ENCODE results near the gene STPG1. TPM values are rescaled to one million over a fixed set of nuclear protein-coding genes. Genes with fewer than 3 reads are reported as not detected.
A peak's percentile ranks its signal among the peaks of the same experiment; 100 is the strongest.

The STPG1 gene
- total and polyA plus RNA-seq, 2 donors from 2014 or later = 10.6 to 12.2 TPM

DNA sequence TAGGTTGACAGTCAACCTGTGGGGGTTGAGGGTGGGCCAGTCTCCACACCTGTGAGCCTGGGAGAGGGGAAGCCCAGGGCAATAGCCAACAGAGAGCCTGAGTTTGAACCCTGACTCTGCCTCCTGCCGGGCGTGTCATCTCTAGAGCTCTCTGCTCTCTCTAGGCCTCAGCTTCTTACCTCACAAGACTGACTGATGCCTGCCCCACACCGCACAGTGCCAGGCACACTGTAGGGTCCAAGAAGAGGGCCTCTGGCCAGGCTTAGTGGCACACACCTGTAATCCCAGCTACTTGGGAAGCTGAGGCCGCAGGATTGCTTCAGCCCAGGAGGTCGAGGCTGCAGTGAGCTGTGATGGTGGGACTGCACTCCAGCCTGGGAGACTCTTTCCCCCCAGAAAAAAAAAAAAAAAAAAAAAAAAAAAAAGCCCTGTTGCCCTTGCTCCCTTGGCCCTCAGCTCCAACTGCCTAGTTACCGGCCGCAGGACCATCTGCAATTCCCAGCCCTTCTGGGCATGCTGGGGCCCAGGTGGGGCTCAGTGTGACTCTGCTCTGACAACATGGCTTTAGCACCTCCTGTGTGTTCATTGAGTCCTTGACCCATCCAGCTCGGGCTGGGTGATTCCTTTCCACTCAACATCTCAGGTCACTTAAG is 69.4 kb downstream of the STPG1 start:
- H3K4me1 ChIP-seq (ENCODE audit: control insufficient read depth in 2 of 3, insufficient read depth in 2 of 3, low read depth in 1 of 3, low read length in 3 of 3) = no peaks in the 10 kb centered on the region
- H3K9ac ChIP-seq (ENCODE audit: low read length in 3 of 3) = no peak overlapping the region
- intact Hi-C loops (cut with DNase I) = no loop called here
- DNase-seq (peak in 1 of 5 donors; percentile 41), FAIRE-seq (no peak)
- no peaks in the 10 kb centered on the region for H3K9me3 ChIP-seq (ENCODE audit: control insufficient read depth in 2 of 3, insufficient read depth in 1 of 3, low read length in 3 of 3)
- H3K36me3 ChIP-seq (ENCODE audit: control insufficient read depth in 2 of 3, insufficient read depth in 3 of 3, low read length in 3 of 3) = no peaks in the 10 kb centered on the region
- H3K27ac ChIP-seq (ENCODE audit: low read depth in 2 of 2, low read length in 2 of 2) = no peak overlapping the region
- TF ChIP-seq CTCF (IDR thresholded peaks at IDR 0.05; ENCODE audit: borderline replicate concordance, extremely low read depth, insufficient read depth) = no peak
- no peaks in the 10 kb centered on the region for H3K27me3 ChIP-seq (ENCODE audit: control insufficient read depth, insufficient read depth, low read length)
- no peak overlapping the region for H3K4me3 ChIP-seq (ENCODE audit: low read length in 3 of 3)

DNA sequence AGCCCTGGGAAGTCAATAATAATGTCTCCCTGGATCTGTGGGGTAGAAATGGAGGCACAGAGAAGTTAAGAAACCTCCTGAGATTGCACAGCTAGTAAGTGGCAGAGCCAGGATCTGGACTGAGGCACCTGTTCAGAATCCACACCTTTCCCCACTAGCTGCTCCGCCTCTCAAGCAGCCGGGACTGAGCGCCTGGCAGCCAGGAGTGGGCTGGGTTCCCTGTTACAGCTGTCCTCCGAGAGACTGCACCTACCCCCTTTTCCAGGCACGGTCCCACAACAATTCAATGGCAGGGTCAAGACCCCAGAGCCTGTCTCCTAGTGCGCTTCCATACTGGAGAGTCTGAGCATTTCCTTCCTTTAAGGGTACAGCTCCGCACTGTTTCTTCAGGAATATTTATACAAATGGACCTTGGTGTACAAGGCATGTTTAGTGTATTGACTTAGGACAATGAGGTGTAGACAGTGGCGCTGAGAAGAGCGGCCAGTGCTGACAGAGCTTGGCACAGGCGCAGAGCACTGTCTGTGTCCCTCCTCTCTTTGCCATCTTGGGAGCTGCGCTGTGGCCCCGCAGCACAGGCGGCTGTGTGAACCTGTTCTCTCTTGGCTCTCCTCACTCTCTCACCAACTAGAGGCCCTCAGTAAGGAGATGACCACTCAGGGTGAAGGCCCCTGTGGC is 70.0 kb downstream of the STPG1 start:
- intact Hi-C loops (cut with DNase I) = no loop called here
- H3K9ac ChIP-seq (ENCODE audit: low read length in 3 of 3) = no peak overlapping the region
- H3K4me1 ChIP-seq (ENCODE audit: control insufficient read depth in 2 of 3, insufficient read depth in 2 of 3, low read depth in 1 of 3, low read length in 3 of 3) = no peaks in the 10 kb centered on the region
- FAIRE-seq (no peak), DNase-seq (peak in 1 of 5 donors; percentile 45)
- no peak for TF ChIP-seq CTCF (IDR thresholded peaks at IDR 0.05; ENCODE audit: borderline replicate concordance, extremely low read depth, insufficient read depth)
- no peaks in the 10 kb centered on the region for H3K27me3 ChIP-seq (ENCODE audit: control insufficient read depth, insufficient read depth, low read length)
- no peak overlapping the region for H3K4me3 ChIP-seq (ENCODE audit: low read length in 3 of 3)
- no peaks in the 10 kb centered on the region for H3K9me3 ChIP-seq (ENCODE audit: control insufficient read depth in 2 of 3, insufficient read depth in 1 of 3, low read length in 3 of 3)
- H3K36me3 ChIP-seq (ENCODE audit: control insufficient read depth in 2 of 3, insufficient read depth in 3 of 3, low read length in 3 of 3) = no peaks in the 10 kb centered on the region
- H3K27ac ChIP-seq (ENCODE audit: low read depth in 2 of 2, low read length in 2 of 2) = no peak overlapping the region

GRCh38 chr1:24341260-24341659 is 72.3 kb downstream of the STPG1 start:
- Histone ChIP-seq H3K4me1 (ENCODE audit: control insufficient read depth in 2 of 3, insufficient read depth in 2 of 3, low read depth in 1 of 3, low read length in 3 of 3) (no peaks in the 10 kb centered on the region), H3K27ac (ENCODE audit: low read depth in 2 of 2, low read length in 2 of 2) (no peak overlapping the region), H3K9ac (ENCODE audit: low read length in 3 of 3) (no peak overlapping the region), H3K27me3 (ENCODE audit: control insufficient read depth, insufficient read depth, low read length) (no peaks in the 10 kb centered on the region), H3K9me3 (ENCODE audit: control insufficient read depth in 2 of 3, insufficient read depth in 1 of 3, low read length in 3 of 3) (no peaks in the 10 kb centered on the region), H3K4me3 (ENCODE audit: low read length in 3 of 3) (no peak overlapping the region), H3K36me3 (ENCODE audit: control insufficient read depth in 2 of 3, insufficient read depth in 3 of 3, low read length in 3 of 3) (no peaks in the 10 kb centered on the region)
- intact Hi-C loops (cut with DNase I) = no loop called here
- FAIRE-seq (no peak), DNase-seq (peak in 1 of 5 donors; percentile 33)
- no peak for TF ChIP-seq CTCF (IDR thresholded peaks at IDR 0.05; ENCODE audit: borderline replicate concordance, extremely low read depth, insufficient read depth)
